GM21423 (cell line): ENCODE data around the gene OR2T6.
"Not testable (repeated sequence)": the region's sequence is repeated elsewhere in the genome, so short reads cannot be mapped to it uniquely, and the experiment has no call there.

Source experiments
- ATAC-seq: cut with Tn5 transposase; IDR thresholded peaks from one replicate; pipeline ENCODE4 v1.9.1; 2021; ENCODE audit warnings: mild to moderate bottlenecking, moderate library complexity; ENCODE audit not compliant: unreplicated experiment

Gene OR2T6

GRCh38 chr1:248432201-248432600 is 56.7 kb downstream of the OR2T6 start:
- ATAC-seq = not testable (repeated sequence)

GRCh38 chr1:248433811-248434415 is 58.4 kb downstream of the OR2T6 start:
- ATAC-seq = not testable (repeated sequence)

GRCh38 chr1:248434913-248435312 is 59.4 kb downstream of the OR2T6 start:
- ATAC-seq = not testable (repeated sequence)

- peak; percentile 50 for ATAC-seq
These were observed 60.8 kb downstream of the OR2T6 start for GRCh38 chr1:248436303-248436702.

- not testable (repeated sequence) for ATAC-seq
These were observed 63.1 kb downstream of the OR2T6 start for GRCh38 chr1:248438668-248439067.

GRCh38 chr1:248439283-248439682 is 63.7 kb downstream of the OR2T6 start:
- ATAC-seq = not testable (repeated sequence)
